Retinal pigment epithelial cell (primary cell): ENCODE results near the gene GAK.

Experiments used
- DNase-seq: peaks from one replicate; pipeline ENCODE4 v3.0.0-alpha.2; 2010; ENCODE audit warnings: low read depth
- H3K4me3 ChIP-seq: 2 replicates; pipeline ENCODE4 v1.5.1; 2011; ENCODE audit warnings: mild to moderate bottlenecking, low read length, control low read depth, moderate library complexity
- TF ChIP-seq, protein P1 (sequence below): conservative IDR thresholded peaks from 2 replicates; pipeline ENCODE4 v1.5.1; 2011; ENCODE audit warnings: low read depth, low read length, control low read depth, inconsistent platforms

GAK gene

DNA sequence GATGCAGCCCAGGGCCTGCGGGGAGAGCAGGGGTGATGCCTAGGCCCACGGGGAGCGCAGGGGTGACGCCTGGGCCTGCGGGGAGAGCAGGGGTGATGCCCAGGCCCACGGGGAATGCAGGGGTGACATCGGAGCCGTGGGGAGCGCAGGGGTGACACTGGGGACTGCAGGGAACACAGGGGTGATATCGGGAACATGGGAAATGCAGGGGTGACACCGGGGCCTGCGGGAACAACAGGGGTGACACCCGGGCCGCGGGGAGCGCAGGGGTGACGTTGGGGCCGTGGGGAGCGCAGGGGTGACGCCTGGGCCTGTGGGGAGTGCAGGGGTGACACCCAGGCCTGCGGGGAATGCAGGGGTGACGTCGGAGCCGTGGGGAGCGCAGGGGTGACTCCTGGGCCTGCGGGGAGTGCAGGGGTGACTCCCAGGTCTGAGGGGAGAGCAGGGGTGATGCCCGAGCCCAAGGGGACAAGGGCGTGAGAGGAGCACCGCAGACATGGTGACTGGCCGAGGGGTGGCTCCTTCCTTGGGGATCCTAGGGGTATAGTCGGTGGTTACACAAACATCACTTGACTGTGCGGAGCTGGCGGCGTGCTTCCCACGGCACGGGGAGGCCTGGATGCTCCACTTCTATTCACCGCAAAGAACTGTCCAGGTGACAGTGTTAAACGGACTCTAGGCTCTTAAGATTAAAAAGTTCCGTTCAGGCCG lies 38.0 kb downstream of the GAK start:
- H3K4me3 ChIP-seq = no peak overlapping the region
- DNase-seq = no peak
- TF ChIP-seq, protein P1, sequence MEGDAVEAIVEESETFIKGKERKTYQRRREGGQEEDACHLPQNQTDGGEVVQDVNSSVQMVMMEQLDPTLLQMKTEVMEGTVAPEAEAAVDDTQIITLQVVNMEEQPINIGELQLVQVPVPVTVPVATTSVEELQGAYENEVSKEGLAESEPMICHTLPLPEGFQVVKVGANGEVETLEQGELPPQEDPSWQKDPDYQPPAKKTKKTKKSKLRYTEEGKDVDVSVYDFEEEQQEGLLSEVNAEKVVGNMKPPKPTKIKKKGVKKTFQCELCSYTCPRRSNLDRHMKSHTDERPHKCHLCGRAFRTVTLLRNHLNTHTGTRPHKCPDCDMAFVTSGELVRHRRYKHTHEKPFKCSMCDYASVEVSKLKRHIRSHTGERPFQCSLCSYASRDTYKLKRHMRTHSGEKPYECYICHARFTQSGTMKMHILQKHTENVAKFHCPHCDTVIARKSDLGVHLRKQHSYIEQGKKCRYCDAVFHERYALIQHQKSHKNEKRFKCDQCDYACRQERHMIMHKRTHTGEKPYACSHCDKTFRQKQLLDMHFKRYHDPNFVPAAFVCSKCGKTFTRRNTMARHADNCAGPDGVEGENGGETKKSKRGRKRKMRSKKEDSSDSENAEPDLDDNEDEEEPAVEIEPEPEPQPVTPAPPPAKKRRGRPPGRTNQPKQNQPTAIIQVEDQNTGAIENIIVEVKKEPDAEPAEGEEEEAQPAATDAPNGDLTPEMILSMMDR = no peak

DNA sequence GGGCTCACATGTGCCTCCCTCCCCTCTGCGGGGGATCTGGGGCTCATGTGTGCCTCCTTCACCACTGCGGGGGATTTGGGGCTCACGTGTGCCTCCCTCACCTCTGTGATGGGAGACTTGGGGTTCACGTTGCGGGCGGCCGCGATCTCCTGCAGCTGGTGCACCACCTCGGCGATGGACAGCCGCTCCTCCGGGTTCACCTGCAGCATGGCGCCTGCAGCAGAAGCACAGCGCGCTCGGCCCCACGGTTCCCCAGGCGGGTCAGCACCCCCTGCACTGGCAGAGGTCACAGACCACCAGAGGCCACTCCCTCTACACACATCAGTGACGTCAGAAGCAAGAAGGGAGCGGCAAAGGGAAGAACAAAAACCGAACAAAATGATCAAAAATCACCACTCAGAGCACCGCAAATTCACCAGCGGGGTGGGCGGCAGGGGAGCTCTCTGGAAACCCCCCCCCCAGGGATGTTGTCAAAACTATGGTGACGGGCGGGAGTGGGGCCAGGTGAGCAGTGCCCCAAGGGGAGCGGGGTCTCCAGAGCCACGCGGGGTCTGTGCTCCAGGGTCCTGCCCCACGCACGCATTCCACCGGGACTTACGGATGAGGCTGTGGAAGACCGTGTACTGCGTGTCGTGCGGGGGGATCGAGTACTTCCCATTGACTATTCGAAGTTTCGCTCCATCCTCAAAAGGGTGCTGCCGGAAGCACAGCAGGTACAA lies 38.7 kb downstream of the GAK start:
- TF ChIP-seq, protein P1 = no peak
- DNase-seq = no peak
- H3K4me3 ChIP-seq = no peak overlapping the region

GRCh38 chr4:892780-893179 lies 39.3 kb downstream of the GAK start:
- no peak overlapping the region for H3K4me3 ChIP-seq
- DNase-seq = no peak
- TF ChIP-seq, protein P1 = no peak

DNA sequence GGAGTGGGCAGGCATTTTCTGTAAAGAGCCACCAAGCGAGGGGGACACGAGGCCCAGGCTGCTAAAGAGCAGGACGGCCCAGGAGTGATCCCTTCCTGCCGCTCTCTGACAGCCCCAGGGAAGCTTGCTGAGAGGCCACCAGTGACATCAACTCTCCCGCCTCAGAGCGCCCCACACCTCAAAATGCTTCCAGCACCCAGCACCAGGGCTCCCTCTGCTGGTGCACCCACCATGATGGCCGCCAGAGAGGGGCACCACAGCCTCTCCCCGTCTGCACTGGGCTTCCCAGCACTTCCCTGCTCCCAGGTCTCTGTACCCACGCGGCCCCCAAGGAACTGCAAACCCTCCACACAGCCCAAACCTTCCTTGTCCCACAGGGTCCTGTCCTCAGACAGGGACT lies 40.4 kb downstream of the GAK start:
- TF ChIP-seq, protein P1 = peak; percentile 37
- DNase-seq = no peak

GRCh38 chr4:890036-890695 lies 42.0 kb downstream of the GAK start:
- no peak for DNase-seq
- H3K4me3 ChIP-seq = no peak overlapping the region
- TF ChIP-seq, protein P1 = no peak

More for the DNA sequence above, 40.4 kb downstream of the GAK start:
- no peak overlapping the region for H3K4me3 ChIP-seq

- no peak for DNase-seq
- no peak overlapping the region for H3K4me3 ChIP-seq
- TF ChIP-seq, protein P1 = no peak
These were observed 42.6 kb downstream of the GAK start for GRCh38 chr4:889516-889915.
